ENCODE measurements around the gene CNEP1R1.

CNEP1R1 gene

GRCh38 chr16:50059669-50060068 lies 34.6 kb downstream of the CNEP1R1 start:
- no peak for DNase-seq (ENCODE audit: extremely low read depth in 1 of 2, low read depth in 1 of 2)

GRCh38 chr16:50061326-50061725 lies 36.3 kb downstream of the CNEP1R1 start:
- DNase-seq (ENCODE audit: extremely low read depth in 1 of 2, low read depth in 1 of 2), result no peak

GRCh38 chr16:50065241-50065623 lies 40.2 kb downstream of the CNEP1R1 start:
- no peak for DNase-seq (ENCODE audit: extremely low read depth in 1 of 2, low read depth in 1 of 2)

- peak; percentile 85 to 88 for DNase-seq (ENCODE audit: extremely low read depth in 1 of 2, low read depth in 1 of 2)
Measured at GRCh38 chr16:50065624-50066481, 40.8 kb downstream of the CNEP1R1 start, which contains the start of gene HEATR3. Gene HEATR3, plus strand, starts transcription at chr16:50065970. Its CDS starts 162 bp downstream, at chr16:50066132.

GRCh38 chr16:50066482-50067289 lies 41.7 kb downstream of the CNEP1R1 start:
- DNase-seq (ENCODE audit: extremely low read depth in 1 of 2, low read depth in 1 of 2), result no peak

- no peak for DNase-seq (ENCODE audit: extremely low read depth in 1 of 2, low read depth in 1 of 2)
Measured at GRCh38 chr16:50067290-50067853, 42.3 kb downstream of the CNEP1R1 start.

- DNase-seq (ENCODE audit: extremely low read depth in 1 of 2, low read depth in 1 of 2), result no peak
Measured at GRCh38 chr16:50068550-50068949, 43.5 kb downstream of the CNEP1R1 start.

GRCh38 chr16:50069060-50069459 lies 44.0 kb downstream of the CNEP1R1 start:
- no peak for DNase-seq (ENCODE audit: extremely low read depth in 1 of 2, low read depth in 1 of 2)

- no peak for DNase-seq (ENCODE audit: extremely low read depth in 1 of 2, low read depth in 1 of 2)
Measured at GRCh38 chr16:50071075-50071671, 46.1 kb downstream of the CNEP1R1 start.

- no peak for DNase-seq (ENCODE audit: extremely low read depth in 1 of 2, low read depth in 1 of 2)
Measured at GRCh38 chr16:50072730-50073129, 47.7 kb downstream of the CNEP1R1 start.

GRCh38 chr16:50079397-50080140 lies 54.5 kb downstream of the CNEP1R1 start:
- no peak for DNase-seq (ENCODE audit: extremely low read depth in 1 of 2, low read depth in 1 of 2)

GRCh38 chr16:50081428-50082018 lies 56.5 kb downstream of the CNEP1R1 start:
- DNase-seq (ENCODE audit: extremely low read depth in 1 of 2, low read depth in 1 of 2), result no peak

- no peak for DNase-seq (ENCODE audit: extremely low read depth in 1 of 2, low read depth in 1 of 2)
Measured at GRCh38 chr16:50083996-50084395, 59.0 kb downstream of the CNEP1R1 start.

GRCh38 chr16:50086176-50086575 lies 61.2 kb downstream of the CNEP1R1 start:
- no peak for DNase-seq (ENCODE audit: extremely low read depth in 1 of 2, low read depth in 1 of 2)

All from stimulated activated CD8-positive, alpha-beta memory T cell treated with anti-CD3 and anti-CD28 coated beads, Interleukin-7, amount 100 ng/mL, for 48 hours (primary cell).